Keratinocyte (primary cell): ENCODE measurements around the gene MYRFL. TPM values are rescaled to one million over a fixed set of nuclear protein-coding genes. Genes with fewer than 3 reads are reported as not detected.
A peak's percentile ranks its signal among the peaks of the same experiment; 100 is the strongest.

ENCODE experiments used
- DNase-seq: peaks from one replicate; pipeline ENCODE4 v3.0.0-alpha.2; 2011; ENCODE audit warnings: low read depth, missing footprints, low spot score
- FAIRE-seq: peaks from 2 replicates; lab custom pipeline; 2011; peaks lifted over from hg19 to GRCh38; lab: Jason Lieb, UNC
- H2AFZ ChIP-seq: 2 replicates; pipeline ENCODE4 v1.6.0; 2012; ENCODE audit warnings: low read length, control low read depth, inconsistent platforms; ENCODE audit not compliant: control insufficient read depth
- H3K27ac ChIP-seq: 2 replicates; pipeline ENCODE4 v1.5.1; 2011; ENCODE audit warnings: low read length; ENCODE audit not compliant: control insufficient read depth, insufficient read depth
- H3K27me3 ChIP-seq: 3 replicates; pipeline ENCODE4 v1.6.0; 2011; ENCODE audit warnings: low read length; ENCODE audit not compliant: control insufficient read depth, insufficient read depth; ENCODE audit errors: extremely low read depth
- H3K36me3 ChIP-seq, 2 experiments: 2 replicates in 1 of 2; 3 replicates in 1 of 2; pipeline ENCODE4 v1.5.1; 2011; ENCODE audit warnings: low read length in 2 of 2, mild to moderate bottlenecking in 1 of 2; ENCODE audit not compliant: control insufficient read depth in 2 of 2, insufficient read depth in 2 of 2; ENCODE audit errors: extremely low read depth in 1 of 2
- H3K4me1 ChIP-seq: 3 replicates; pipeline ENCODE4 v1.5.1; 2011; ENCODE audit warnings: low read length; ENCODE audit not compliant: control insufficient read depth, insufficient read depth; ENCODE audit errors: extremely low read depth
- H3K4me2 ChIP-seq: 3 replicates; pipeline ENCODE4 v1.6.0; 2011; ENCODE audit warnings: low read depth, low read length; ENCODE audit not compliant: control insufficient read depth, insufficient read depth; ENCODE audit errors: extremely low read depth
- H3K4me3 ChIP-seq, 3 experiments: fragments of 200-600 bp in 1 of 3; sonication (generic) in 1 of 3; 2 replicates in 2 of 3; 3 replicates in 1 of 3; pipeline ENCODE4 v1.5.1; 2011 to 2016; ENCODE audit warnings: low read length in 3 of 3, mild to moderate bottlenecking in 3 of 3, control low read depth in 2 of 3, inconsistent platforms in 1 of 3, low read depth in 1 of 3, mixed read lengths in 1 of 3, mixed run types in 1 of 3, moderate library complexity in 1 of 3; ENCODE audit not compliant: control insufficient read depth in 2 of 3, insufficient read depth in 2 of 3; ENCODE audit errors: extremely low read depth in 1 of 3
- H3K79me2 ChIP-seq: 2 replicates; pipeline ENCODE4 v1.6.0; 2012; ENCODE audit warnings: low read length; ENCODE audit not compliant: control insufficient read depth, insufficient read depth
- H3K9ac ChIP-seq: 3 replicates; pipeline ENCODE4 v1.6.0; 2011; ENCODE audit warnings: low read length; ENCODE audit not compliant: control insufficient read depth, insufficient read depth; ENCODE audit errors: extremely low read depth
- H3K9me1 ChIP-seq: 3 replicates; pipeline ENCODE4 v1.6.0; 2011; ENCODE audit warnings: low read length; ENCODE audit not compliant: control insufficient read depth, insufficient read depth; ENCODE audit errors: extremely low read depth
- H3K9me3 ChIP-seq: 2 replicates; pipeline ENCODE4 v1.5.1; 2012; ENCODE audit warnings: low read depth, low read length; ENCODE audit not compliant: control insufficient read depth
- H4K20me1 ChIP-seq: 3 replicates; pipeline ENCODE4 v1.6.0; 2011; ENCODE audit warnings: low read length; ENCODE audit not compliant: control insufficient read depth, insufficient read depth; ENCODE audit errors: extremely low read depth
- CTCF ChIP-seq, 3 experiments: IDR thresholded peaks in 1 of 3; conservative IDR thresholded peaks in 1 of 3; optimal IDR thresholded peaks in 1 of 3; 2 replicates in 2 of 3; 3 replicates in 1 of 3; pipeline versions ENCODE3 to v1.5.1; 2011; ENCODE audit warnings: low read length in 3 of 3, mild to moderate bottlenecking in 3 of 3, moderate library complexity in 2 of 3, control low read depth in 1 of 3, inconsistent platforms in 1 of 3; ENCODE audit not compliant: insufficient read depth in 2 of 3; ENCODE audit errors: extremely low read depth in 1 of 3
- EZH2 ChIP-seq: IDR thresholded peaks from one replicate; pipeline ENCODE4 v1.6.1; 2012; ENCODE audit warnings: inconsistent platforms, mild to moderate bottlenecking, low read length, moderate library complexity
- dilution Hi-C: fragments of 300-500 bp; cut with MboI; formaldehyde crosslinking; loops from one replicate; pipeline ENCODE4 v1.7.0; 2020; ENCODE audit warnings: low sequenced_read_pairs; ENCODE audit not compliant: extremely low pct_ligation_motif_present
- polyA plus RNA-seq, 5 experiments: library from polyadenylated mRNA; depleted of rRNA in 3 of 5; stranded (reverse) in 3 of 5; stranded (forward) in 1 of 5; unstranded in 1 of 5; fragments of >200 nt; gene quantifications; 1 replicate in 1 of 5; 2 replicates in 3 of 5; 3 replicates in 1 of 5; pipeline versions ENCODE4 v1.2.1 to v1.2.3, GENCODE V29; 2011 to 2012; ENCODE audit warnings: missing spikeins in 2 of 5, low read depth in 1 of 5, low replicate concordance in 1 of 5

The MYRFL gene
- polyA plus RNA-seq, 1 donor (not counting 4 experiments of a cell fraction or from before 2014, with no cell fraction given), result 0.39 TPM

GRCh38 chr12:69872804-69873203 lies 47.8 kb downstream of the MYRFL start:
- no peaks in the 10 kb centered on the region for H3K36me3 ChIP-seq
- H3K4me3 ChIP-seq, result no peak overlapping the region
- no peaks in the 10 kb centered on the region for H4K20me1 ChIP-seq
- DNase-seq (no peak), FAIRE-seq (no peak)
- peak overlapping the region; percentile 11 for H3K4me2 ChIP-seq
- H3K4me1 ChIP-seq, result peaks cover 8% of the 10 kb centered on the region
- H3K79me2 ChIP-seq, result no peaks in the 10 kb centered on the region
- no peaks in the 10 kb centered on the region for H3K27me3 ChIP-seq
- no peak overlapping the region for H2AFZ ChIP-seq
- H3K9me1 ChIP-seq, result no peaks in the 10 kb centered on the region
- no peaks in the 10 kb centered on the region for H3K9me3 ChIP-seq
- no peak overlapping the region for H3K9ac ChIP-seq
- dilution Hi-C loops, result no loop called here
- TF ChIP-seq EZH2 (no peak), CTCF (optimal IDR thresholded peaks at IDR 0.05 in 1 of 3, IDR thresholded peaks at IDR 0.05 in 1 of 3, conservative IDR thresholded peaks at IDR 0.05 in 1 of 3; ENCODE audit: extremely low read depth in 1 of 3, insufficient read depth in 2 of 3, low read length in 3 of 3) (no peak)
- no peak overlapping the region for H3K27ac ChIP-seq

- FAIRE-seq (no peak), DNase-seq (no peak)
- H3K9me1 ChIP-seq, result no peaks in the 10 kb centered on the region
- TF ChIP-seq CTCF (optimal IDR thresholded peaks at IDR 0.05 in 1 of 3, IDR thresholded peaks at IDR 0.05 in 1 of 3, conservative IDR thresholded peaks at IDR 0.05 in 1 of 3; ENCODE audit: extremely low read depth in 1 of 3, insufficient read depth in 2 of 3, low read length in 3 of 3) (no peak), EZH2 (no peak)
- H3K4me3 ChIP-seq, result no peak overlapping the region
- no peaks in the 10 kb centered on the region for H4K20me1 ChIP-seq
- H3K4me2 ChIP-seq, result no peak overlapping the region
- peaks cover 8% of the 10 kb centered on the region for H3K4me1 ChIP-seq
- H3K9ac ChIP-seq, result no peak overlapping the region
- H3K9me3 ChIP-seq, result no peaks in the 10 kb centered on the region
- H3K79me2 ChIP-seq, result no peaks in the 10 kb centered on the region
- no peak overlapping the region for H3K27ac ChIP-seq
- H3K36me3 ChIP-seq, result no peaks in the 10 kb centered on the region
- no peak overlapping the region for H2AFZ ChIP-seq
- H3K27me3 ChIP-seq, result no peaks in the 10 kb centered on the region
- dilution Hi-C loops, result no loop called here
These were observed 48.4 kb downstream of the MYRFL start for GRCh38 chr12:69873429-69873828.
